NK-92 treated with Interleukin-12 subunit alpha and Interleukin-12 subunit beta, amount 100 ng/mL, for 24 hours (cell line): ENCODE measurements around the gene CD40LG.

ENCODE experiments used
- DNase-seq: peaks from one replicate; lab custom pipeline; 2025; lab: John Stamatoyannopoulos, UW

CD40LG gene

GRCh38 chrX:136697156-136697555 is 49.2 kb downstream of the CD40LG start:
- DNase-seq = no peak

- no peak for DNase-seq
Measured at GRCh38 chrX:136708348-136708747, 60.4 kb downstream of the CD40LG start.
